MM.1S (cell line): ENCODE results near the gene DPP6.

Experiments used
- DNase-seq: peaks from one replicate; pipeline ENCODE4 v3.0.0-alpha.2; 2015
- H2AFZ ChIP-seq: fragments of 300-600 bp; sonication (generic); 2 replicates; pipeline ENCODE4 v1.6.0; 2016; ENCODE audit warnings: antibody characterized with exemption, low read length
- H3F3A ChIP-seq: fragments of 300-600 bp; sonication (generic); 2 replicates; pipeline ENCODE4 v1.6.1; 2016; ENCODE audit warnings: mild to moderate bottlenecking, antibody characterized with exemption, low read length, moderate library complexity, mixed read lengths; ENCODE audit not compliant: insufficient read depth
- H3K27ac ChIP-seq: fragments of 300-600 bp; sonication (generic); 2 replicates; pipeline ENCODE4 v1.5.1; 2016; ENCODE audit warnings: mild to moderate bottlenecking, low read length
- H3K27me3 ChIP-seq: fragments of 300-600 bp; sonication (generic); replicated peaks from 2 replicates; pipeline ENCODE4 v1.6.0; 2016; ENCODE audit warnings: low read length; ENCODE audit not compliant: insufficient read depth
- H3K36me3 ChIP-seq: fragments of 300-600 bp; sonication (generic); replicated peaks from 2 replicates; pipeline ENCODE4 v1.6.1; 2016; ENCODE audit warnings: mild to moderate bottlenecking, low read length, mixed read lengths; ENCODE audit not compliant: insufficient read depth
- H3K4me1 ChIP-seq: fragments of 300-600 bp; sonication (generic); 2 replicates; pipeline ENCODE4 v1.6.1; 2016; ENCODE audit warnings: low read length, mixed read lengths
- H3K4me2 ChIP-seq: fragments of 300-600 bp; sonication (generic); 2 replicates; pipeline ENCODE4 v1.6.0; 2016; ENCODE audit warnings: low read depth, low read length
- H3K4me3 ChIP-seq: fragments of 300-600 bp; sonication (generic); 2 replicates; pipeline ENCODE4 v1.5.1; 2016; ENCODE audit warnings: low read length, mixed read lengths
- H3K79me2 ChIP-seq: fragments of 300-600 bp; sonication (generic); 2 replicates; pipeline ENCODE4 v1.6.1; 2016; ENCODE audit warnings: mixed run types, low read length, mixed read lengths
- H3K9ac ChIP-seq: fragments of 300-600 bp; sonication (generic); 2 replicates; pipeline ENCODE4 v1.6.1; 2016; ENCODE audit warnings: low read length, mixed read lengths
- H3K9me2 ChIP-seq: fragments of 300-600 bp; sonication (generic); replicated peaks from 2 replicates; pipeline ENCODE4 v1.6.1; 2016; ENCODE audit warnings: mild to moderate bottlenecking, low read length, mixed read lengths; ENCODE audit not compliant: insufficient read depth
- H3K9me3 ChIP-seq: fragments of 300-600 bp; sonication (generic); replicated peaks from 2 replicates; pipeline ENCODE4 v1.6.1; 2016; ENCODE audit warnings: mild to moderate bottlenecking, low read length, mixed read lengths; ENCODE audit not compliant: insufficient read depth
- H4K20me1 ChIP-seq: fragments of 300-600 bp; sonication (generic); 2 replicates; pipeline ENCODE4 v1.6.1; 2016; ENCODE audit warnings: mild to moderate bottlenecking, low read length, moderate library complexity, mixed read lengths; ENCODE audit not compliant: insufficient read depth
- EZH2 ChIP-seq: fragments of 300-600 bp; sonication (generic); optimal IDR thresholded peaks from 2 replicates; pipeline ENCODE3; 2017; ENCODE audit warnings: low read depth, mild to moderate bottlenecking, antibody characterized with exemption, low read length, mixed read lengths
- EZH2phosphoT487 ChIP-seq: fragments of 300-600 bp; sonication (generic); IDR thresholded peaks from 2 replicates; pipeline ENCODE4 v1.6.1; 2018; ENCODE audit warnings: antibody characterized with exemption, low read length
- TF ChIP-seq, protein P1 (sequence below): fragments of 300-600 bp; sonication (generic); IDR thresholded peaks from 2 replicates; pipeline ENCODE4 v1.5.1; 2016; ENCODE audit warnings: antibody characterized with exemption, low read length, mixed read lengths

Gene DPP6

GRCh38 chr7:154472343-154472742 is 420.1 kb downstream of the DPP6 start:
- Histone ChIP-seq H3K9me2 (no peaks in the 10 kb centered on the region), H3K9ac (no peak overlapping the region), H3K27ac (no peak overlapping the region), H3K4me1 (no peaks in the 10 kb centered on the region), H3K4me2 (no peak overlapping the region), H3K36me3 (no peaks in the 10 kb centered on the region), H3K27me3 (no peaks in the 10 kb centered on the region), H3K9me3 (no peaks in the 10 kb centered on the region), H3K79me2 (no peaks in the 10 kb centered on the region), H4K20me1 (no peaks in the 10 kb centered on the region), H3K4me3 (no peak overlapping the region), H3F3A (no peaks in the 10 kb centered on the region), H2AFZ (no peak overlapping the region)
- no peak for TF ChIP-seq EZH2phosphoT487
- TF ChIP-seq, protein P1, sequence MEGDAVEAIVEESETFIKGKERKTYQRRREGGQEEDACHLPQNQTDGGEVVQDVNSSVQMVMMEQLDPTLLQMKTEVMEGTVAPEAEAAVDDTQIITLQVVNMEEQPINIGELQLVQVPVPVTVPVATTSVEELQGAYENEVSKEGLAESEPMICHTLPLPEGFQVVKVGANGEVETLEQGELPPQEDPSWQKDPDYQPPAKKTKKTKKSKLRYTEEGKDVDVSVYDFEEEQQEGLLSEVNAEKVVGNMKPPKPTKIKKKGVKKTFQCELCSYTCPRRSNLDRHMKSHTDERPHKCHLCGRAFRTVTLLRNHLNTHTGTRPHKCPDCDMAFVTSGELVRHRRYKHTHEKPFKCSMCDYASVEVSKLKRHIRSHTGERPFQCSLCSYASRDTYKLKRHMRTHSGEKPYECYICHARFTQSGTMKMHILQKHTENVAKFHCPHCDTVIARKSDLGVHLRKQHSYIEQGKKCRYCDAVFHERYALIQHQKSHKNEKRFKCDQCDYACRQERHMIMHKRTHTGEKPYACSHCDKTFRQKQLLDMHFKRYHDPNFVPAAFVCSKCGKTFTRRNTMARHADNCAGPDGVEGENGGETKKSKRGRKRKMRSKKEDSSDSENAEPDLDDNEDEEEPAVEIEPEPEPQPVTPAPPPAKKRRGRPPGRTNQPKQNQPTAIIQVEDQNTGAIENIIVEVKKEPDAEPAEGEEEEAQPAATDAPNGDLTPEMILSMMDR = no peak
- no peak for TF ChIP-seq EZH2
- no peak for DNase-seq

GRCh38 chr7:154473360-154473759 is 421.2 kb downstream of the DPP6 start:
- no peaks in the 10 kb centered on the region for H3K36me3 ChIP-seq
- DNase-seq = no peak
- H4K20me1 ChIP-seq = no peaks in the 10 kb centered on the region
- TF ChIP-seq EZH2 (no peak), EZH2phosphoT487 (no peak)
- TF ChIP-seq, protein P1 = no peak
- H3K27ac ChIP-seq = no peak overlapping the region
- H3K79me2 ChIP-seq = no peaks in the 10 kb centered on the region
- no peaks in the 10 kb centered on the region for H3K4me1 ChIP-seq
- H3K9me3 ChIP-seq = no peaks in the 10 kb centered on the region
- H3K27me3 ChIP-seq = no peaks in the 10 kb centered on the region
- H3F3A ChIP-seq = no peaks in the 10 kb centered on the region
- no peak overlapping the region for H3K9ac ChIP-seq
- no peak overlapping the region for H3K4me2 ChIP-seq
- H3K4me3 ChIP-seq = no peak overlapping the region
- H2AFZ ChIP-seq = no peak overlapping the region
- no peaks in the 10 kb centered on the region for H3K9me2 ChIP-seq

DNA sequence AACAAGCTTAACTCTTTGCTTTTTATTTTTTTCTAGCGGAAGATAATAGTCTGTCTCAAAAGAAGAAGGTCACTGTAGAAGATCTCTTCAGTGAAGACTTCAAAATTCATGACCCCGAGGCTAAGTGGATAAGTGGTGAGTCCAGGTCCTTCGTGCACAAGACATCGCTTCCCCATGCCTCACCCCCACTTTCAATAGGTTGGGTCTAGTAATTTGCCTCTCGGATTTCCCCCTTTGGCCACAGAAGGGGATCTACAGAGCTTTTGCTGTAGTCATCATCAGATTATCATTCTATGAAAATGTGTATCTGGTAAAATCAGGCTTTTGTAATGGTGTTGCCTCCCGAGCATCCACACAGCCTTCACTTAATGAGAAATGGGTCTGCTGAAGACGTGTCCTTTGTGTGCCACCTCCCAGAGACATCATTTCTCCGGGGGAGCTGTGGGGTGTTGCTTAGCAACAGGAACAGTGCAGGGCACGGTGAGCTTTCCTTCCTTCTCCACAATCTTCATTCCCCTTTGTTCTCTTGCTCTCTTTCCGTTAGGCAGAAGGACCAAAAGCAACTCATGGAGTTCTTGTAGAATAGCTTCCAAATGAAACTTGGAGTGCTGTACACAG is 422.8 kb downstream of the DPP6 start:
- no peaks in the 10 kb centered on the region for H3K9me3 ChIP-seq
- H3K79me2 ChIP-seq = no peaks in the 10 kb centered on the region
- H3K9me2 ChIP-seq = no peaks in the 10 kb centered on the region
- H3K9ac ChIP-seq = no peak overlapping the region
- no peaks in the 10 kb centered on the region for H3K36me3 ChIP-seq
- TF ChIP-seq EZH2 = no peak
- TF ChIP-seq, protein P1 = no peak
- no peak for TF ChIP-seq EZH2phosphoT487
- H3K4me1 ChIP-seq = no peaks in the 10 kb centered on the region
- H3K4me3 ChIP-seq = no peak overlapping the region
- H3K27ac ChIP-seq = no peak overlapping the region
- H3K4me2 ChIP-seq = no peak overlapping the region
- no peaks in the 10 kb centered on the region for H3F3A ChIP-seq
- H2AFZ ChIP-seq = no peak overlapping the region
- DNase-seq = no peak
- H4K20me1 ChIP-seq = no peaks in the 10 kb centered on the region
- H3K27me3 ChIP-seq = no peaks in the 10 kb centered on the region
